AG09319 (cell line): Measurements from ENCODE around the gene CEP192.

Source experiments
- DNase-seq: peaks from one replicate; pipeline ENCODE4 v3.0.0-alpha.2; 2010; ENCODE audit warnings: low read depth; ENCODE audit errors: extremely low read depth
- TF ChIP-seq, protein P1 (sequence below): IDR thresholded peaks from 2 replicates; pipeline ENCODE4 v1.5.1; 2011; ENCODE audit warnings: low read depth, mild to moderate bottlenecking, inconsistent platforms, low read length, moderate library complexity

CEP192 gene, protein sequence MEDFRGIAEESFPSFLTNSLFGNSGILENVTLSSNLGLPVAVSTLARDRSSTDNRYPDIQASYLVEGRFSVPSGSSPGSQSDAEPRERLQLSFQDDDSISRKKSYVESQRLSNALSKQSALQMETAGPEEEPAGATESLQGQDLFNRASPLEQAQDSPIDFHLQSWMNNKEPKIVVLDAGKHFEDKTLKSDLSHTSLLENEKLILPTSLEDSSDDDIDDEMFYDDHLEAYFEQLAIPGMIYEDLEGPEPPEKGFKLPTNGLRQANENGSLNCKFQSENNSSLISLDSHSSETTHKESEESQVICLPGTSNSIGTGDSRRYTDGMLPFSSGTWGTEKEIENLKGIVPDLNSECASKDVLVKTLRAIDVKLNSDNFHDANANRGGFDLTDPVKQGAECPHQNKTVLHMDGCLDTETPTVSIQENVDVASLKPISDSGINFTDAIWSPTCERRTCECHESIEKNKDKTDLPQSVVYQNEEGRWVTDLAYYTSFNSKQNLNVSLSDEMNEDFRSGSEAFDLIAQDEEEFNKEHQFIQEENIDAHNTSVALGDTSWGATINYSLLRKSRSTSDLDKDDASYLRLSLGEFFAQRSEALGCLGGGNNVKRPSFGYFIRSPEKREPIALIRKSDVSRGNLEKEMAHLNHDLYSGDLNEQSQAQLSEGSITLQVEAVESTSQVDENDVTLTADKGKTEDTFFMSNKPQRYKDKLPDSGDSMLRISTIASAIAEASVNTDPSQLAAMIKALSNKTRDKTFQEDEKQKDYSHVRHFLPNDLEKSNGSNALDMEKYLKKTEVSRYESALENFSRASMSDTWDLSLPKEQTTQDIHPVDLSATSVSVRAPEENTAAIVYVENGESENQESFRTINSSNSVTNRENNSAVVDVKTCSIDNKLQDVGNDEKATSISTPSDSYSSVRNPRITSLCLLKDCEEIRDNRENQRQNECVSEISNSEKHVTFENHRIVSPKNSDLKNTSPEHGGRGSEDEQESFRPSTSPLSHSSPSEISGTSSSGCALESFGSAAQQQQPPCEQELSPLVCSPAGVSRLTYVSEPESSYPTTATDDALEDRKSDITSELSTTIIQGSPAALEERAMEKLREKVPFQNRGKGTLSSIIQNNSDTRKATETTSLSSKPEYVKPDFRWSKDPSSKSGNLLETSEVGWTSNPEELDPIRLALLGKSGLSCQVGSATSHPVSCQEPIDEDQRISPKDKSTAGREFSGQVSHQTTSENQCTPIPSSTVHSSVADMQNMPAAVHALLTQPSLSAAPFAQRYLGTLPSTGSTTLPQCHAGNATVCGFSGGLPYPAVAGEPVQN (N-terminal part only)

DNA sequence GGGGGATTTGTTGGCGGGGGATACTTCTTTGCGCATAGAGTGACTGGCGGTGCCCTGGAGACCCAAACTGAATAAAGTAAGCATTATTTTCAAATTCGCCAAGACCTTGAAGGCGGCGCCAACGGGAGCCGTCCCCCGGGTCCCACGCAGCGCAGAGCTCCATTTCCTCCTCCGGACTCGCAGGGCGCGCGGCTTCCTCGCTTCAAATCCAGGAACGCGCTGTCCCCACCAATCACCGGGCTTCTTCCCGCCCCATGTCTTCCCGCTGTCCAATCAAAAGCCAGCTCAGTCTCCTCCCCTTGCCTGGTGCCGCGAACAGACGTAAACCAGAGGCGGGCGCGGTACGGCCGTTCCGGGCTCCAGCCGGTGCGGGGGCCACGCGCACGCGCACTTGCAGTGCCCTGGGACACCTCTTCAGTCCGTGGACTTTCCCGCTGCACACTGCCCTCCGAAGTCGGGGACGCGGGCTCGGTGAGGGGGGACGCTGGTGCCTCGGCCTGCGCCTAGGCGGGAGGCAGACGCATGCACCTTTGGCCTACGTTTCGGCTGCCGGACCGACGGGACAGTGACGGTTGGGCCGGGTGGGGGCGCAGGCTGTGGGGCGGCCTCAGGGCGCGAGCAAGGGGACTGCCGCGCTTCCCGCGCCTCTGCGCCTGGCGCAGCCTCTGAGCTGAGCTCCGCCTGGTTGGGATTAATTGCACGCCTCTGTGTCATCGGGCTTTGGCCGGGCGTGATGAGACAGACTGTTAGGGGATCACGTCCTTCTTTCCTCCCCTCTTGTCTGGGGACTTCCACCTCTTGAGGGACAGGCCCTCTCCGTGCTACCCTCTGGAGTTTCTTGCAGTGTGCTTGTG lies at the start of gene CEP192:
Gene CEP192 (plus strand): TSS at position 396 of the 854 bp plus-strand sequence. CDS start 8,063 bp downstream, outside the sequence.
- TF ChIP-seq, protein P1, sequence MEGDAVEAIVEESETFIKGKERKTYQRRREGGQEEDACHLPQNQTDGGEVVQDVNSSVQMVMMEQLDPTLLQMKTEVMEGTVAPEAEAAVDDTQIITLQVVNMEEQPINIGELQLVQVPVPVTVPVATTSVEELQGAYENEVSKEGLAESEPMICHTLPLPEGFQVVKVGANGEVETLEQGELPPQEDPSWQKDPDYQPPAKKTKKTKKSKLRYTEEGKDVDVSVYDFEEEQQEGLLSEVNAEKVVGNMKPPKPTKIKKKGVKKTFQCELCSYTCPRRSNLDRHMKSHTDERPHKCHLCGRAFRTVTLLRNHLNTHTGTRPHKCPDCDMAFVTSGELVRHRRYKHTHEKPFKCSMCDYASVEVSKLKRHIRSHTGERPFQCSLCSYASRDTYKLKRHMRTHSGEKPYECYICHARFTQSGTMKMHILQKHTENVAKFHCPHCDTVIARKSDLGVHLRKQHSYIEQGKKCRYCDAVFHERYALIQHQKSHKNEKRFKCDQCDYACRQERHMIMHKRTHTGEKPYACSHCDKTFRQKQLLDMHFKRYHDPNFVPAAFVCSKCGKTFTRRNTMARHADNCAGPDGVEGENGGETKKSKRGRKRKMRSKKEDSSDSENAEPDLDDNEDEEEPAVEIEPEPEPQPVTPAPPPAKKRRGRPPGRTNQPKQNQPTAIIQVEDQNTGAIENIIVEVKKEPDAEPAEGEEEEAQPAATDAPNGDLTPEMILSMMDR: no peak
- DNase-seq: peak; percentile 95

DNA sequence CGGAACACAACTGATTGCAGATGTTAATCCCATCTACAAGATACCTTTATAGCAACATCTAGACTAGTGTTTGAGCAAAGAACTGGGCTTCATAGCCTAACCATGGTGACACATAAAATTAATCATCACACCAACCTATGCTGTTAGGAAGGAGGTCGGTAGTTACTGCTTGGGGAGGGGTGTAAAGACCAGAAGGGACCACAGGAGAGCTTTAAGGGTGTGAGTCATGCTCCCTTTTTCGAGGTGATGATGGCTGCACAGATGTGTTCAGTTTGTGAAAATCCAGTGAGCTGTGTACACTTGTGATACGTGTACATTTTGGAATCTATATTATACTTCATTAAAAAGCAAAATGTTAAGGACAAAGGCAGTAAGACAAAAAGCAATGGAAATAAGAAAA lies 47.9 kb upstream of the CEP192 start:
- TF ChIP-seq, protein P1: no peak
- DNase-seq: no peak

DNA sequence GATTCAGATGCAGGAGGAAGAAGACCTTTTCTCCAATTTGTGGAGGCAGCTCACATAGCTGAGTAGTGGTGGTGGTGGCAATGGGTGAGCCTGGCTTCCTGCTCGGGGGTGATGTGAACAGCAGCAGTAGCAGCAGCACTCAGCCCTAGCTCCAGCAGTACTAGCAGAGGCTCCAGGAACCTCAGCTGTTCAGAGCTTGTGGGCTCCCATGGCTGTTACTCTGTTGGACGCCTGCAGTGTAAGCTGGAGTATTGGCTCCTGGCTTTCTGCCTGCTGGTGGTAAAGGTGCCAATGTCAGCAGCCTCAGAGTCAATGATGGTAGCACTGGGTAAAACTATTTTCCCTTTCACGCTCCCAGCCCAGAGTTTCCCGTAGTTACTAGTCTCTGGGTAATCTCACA lies 46.5 kb upstream of the CEP192 start:
- TF ChIP-seq, protein P1: no peak

DNA sequence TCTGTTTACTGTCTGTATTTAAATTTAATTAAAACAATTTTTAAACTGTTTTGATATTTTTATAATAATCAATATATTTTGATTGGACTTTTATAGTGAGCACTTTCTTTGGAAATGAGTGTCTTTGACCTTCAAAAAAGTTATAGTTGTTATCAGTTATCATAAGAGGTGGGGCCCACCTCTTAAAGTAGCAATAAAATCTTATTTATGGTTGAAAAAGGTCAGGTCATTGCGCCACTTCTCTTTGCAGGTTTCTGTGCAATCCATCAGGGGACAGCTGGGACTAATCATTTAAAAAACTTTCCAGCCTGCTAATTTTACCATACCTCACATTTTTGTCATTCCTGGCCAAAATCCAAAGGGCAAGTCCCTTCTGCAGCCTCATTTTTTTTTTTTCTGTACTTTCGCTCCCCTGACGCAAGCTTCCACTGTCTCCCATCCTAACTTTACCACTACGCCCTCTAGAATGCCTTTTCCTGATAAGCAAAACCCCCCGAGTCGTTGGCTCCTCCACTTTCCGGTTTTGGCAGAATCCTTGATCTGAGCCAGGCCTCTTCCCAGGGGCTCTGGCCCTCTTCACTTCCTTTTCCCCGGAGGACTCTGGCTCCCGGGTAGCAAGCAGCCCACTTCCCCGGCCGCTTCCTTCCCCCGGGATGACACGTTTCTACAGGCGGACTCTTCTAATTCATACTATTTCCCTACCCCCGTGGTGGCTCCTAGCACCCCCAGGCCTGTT lies 44.4 kb upstream of the CEP192 start:
- TF ChIP-seq, protein P1: peak; percentile 24
- DNase-seq: peak; percentile 94

More for the DNA sequence above, 46.5 kb upstream of the CEP192 start:
- DNase-seq: no peak

DNA sequence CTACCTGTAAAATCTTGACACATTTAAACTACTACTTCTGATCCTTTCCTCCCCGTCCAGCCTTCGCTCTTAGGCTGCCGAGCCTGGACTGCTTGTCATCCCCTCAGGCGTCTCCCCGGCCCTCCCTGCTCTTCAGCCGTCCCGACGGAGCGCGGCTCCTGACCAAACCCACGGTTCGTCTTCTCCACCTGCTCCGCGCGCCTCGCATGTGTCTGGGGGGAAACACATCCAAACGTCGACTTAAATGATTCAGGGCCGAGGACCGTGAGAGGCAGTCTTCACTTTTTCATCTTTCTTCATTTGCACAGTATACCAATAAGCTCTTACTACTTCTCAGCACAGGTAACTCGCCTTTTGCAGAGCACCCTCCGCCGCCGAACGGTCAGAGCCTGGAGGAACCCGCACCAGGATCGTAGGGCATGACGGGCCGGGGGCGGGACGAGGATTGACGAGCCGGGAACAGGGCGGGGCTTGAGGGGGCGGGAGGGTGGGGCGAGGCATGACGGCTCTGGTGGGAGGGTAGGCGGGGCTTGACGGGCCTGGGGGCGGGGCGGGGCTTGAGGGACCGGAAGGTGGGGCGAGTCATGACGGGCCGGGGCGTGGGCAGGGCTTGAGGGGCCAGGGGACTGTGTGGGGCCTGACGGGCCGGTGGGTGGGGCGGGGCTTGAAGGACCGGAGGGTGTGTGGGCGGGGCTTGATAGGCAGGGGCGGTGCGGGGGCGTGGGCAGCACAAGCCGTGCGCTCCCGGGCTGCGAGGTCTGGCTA lies 43.7 kb upstream of the CEP192 start, which contains the start of gene SEH1L:
Gene SEH1L (plus strand): TSS at position 727 of the 765 bp plus-strand sequence. CDS start 111 bp downstream, outside the sequence.
- TF ChIP-seq, protein P1: no peak
- peak; percentile 98 for DNase-seq
